Activated CD4-positive, alpha-beta T cell treated with anti-CD3 and anti-CD28 coated beads for 4 hours (primary cell): ENCODE results near the gene ADM.

Experiments used
- DNase-seq, 2 donors: peaks; one replicate each; pipeline ENCODE4 v3.0.0-alpha.2; 2020

ADM gene

GRCh38 chr11:10329935-10330334 lies 25.1 kb downstream of the ADM start:
- DNase-seq = no peak

- no peak for DNase-seq
These were observed 26.8 kb downstream of the ADM start for GRCh38 chr11:10331548-10332289.

- DNase-seq = no peak
These were observed 28.6 kb downstream of the ADM start for GRCh38 chr11:10333490-10333889.

- no peak for DNase-seq
These were observed 33.4 kb downstream of the ADM start for GRCh38 chr11:10338287-10338686.

GRCh38 chr11:10348650-10349280 lies 43.9 kb downstream of the ADM start:
- DNase-seq = no peak

- DNase-seq = no peak
These were observed 44.4 kb downstream of the ADM start for GRCh38 chr11:10349281-10349665.

- no peak for DNase-seq
These were observed 44.9 kb downstream of the ADM start for GRCh38 chr11:10349806-10350205.

GRCh38 chr11:10350334-10350733 lies 45.5 kb downstream of the ADM start:
- no peak for DNase-seq

- no peak for DNase-seq
These were observed 46.5 kb downstream of the ADM start for GRCh38 chr11:10351435-10351764.

GRCh38 chr11:10351765-10352641 lies 47.1 kb downstream of the ADM start:
- DNase-seq = no peak

- no peak for DNase-seq
These were observed 48.2 kb downstream of the ADM start for GRCh38 chr11:10352921-10353550.

GRCh38 chr11:10354389-10354788 lies 49.5 kb downstream of the ADM start:
- no peak for DNase-seq

GRCh38 chr11:10355257-10355661 lies 50.4 kb downstream of the ADM start:
- DNase-seq = no peak

GRCh38 chr11:10356161-10356560 lies 51.3 kb downstream of the ADM start:
- DNase-seq = no peak
